ENCODE measurements around the gene MMP14. TPM values are rescaled to one million over a fixed set of nuclear protein-coding genes. Genes with fewer than 3 reads are reported as not detected.

The MMP14 gene
- total RNA-seq, 2 experiments from 2014 or later = 1.9 to 3.1 TPM

- ATAC-seq (no peak), DNase-seq (no peak)
- peaks cover 7% of the 10 kb centered on the region for H3K27me3 Mint-ChIP-seq
- no peaks in the 10 kb centered on the region for H3K36me3 Mint-ChIP-seq (ENCODE audit: low read depth)
- POLR2A ChIA-PET = no interaction called here
- H3K27ac Mint-ChIP-seq = no peak overlapping the region
- no peak for TF ChIP-seq CTCF (IDR thresholded peaks at IDR 0.05)
- H3K4me1 Mint-ChIP-seq (ENCODE audit: low read depth) = no peaks in the 10 kb centered on the region
- intact Hi-C loops (cut with micrococcal nuclease) = no loop called here
- no peaks in the 10 kb centered on the region for H3K9me3 Mint-ChIP-seq
- CTCF ChIA-PET = interaction anchor here (0.7 to 1.7 kb wide), 7 partner anchors 8 to 237 kb away, joined by 3 to 8 read pairs (median 4); partner anchors contain the start of gene SLC7A7
- H3K4me3 Mint-ChIP-seq = no peak overlapping the region
Measured at GRCh38 chr14:22807432-22808087, 28.8 kb upstream of the MMP14 start.

- Mint-ChIP-seq H3K9me3 (no peaks in the 10 kb centered on the region), H3K27ac (no peak overlapping the region), H3K4me3 (no peak overlapping the region), H3K4me1 (ENCODE audit: low read depth) (no peaks in the 10 kb centered on the region), H3K27me3 (peaks cover 5% of the 10 kb centered on the region), H3K36me3 (ENCODE audit: low read depth) (no peaks in the 10 kb centered on the region)
- ChIA-PET POLR2A (no interaction called here), CTCF (interaction anchor here (1.5 to 1.7 kb wide), 2 partner anchors 14 to 151 kb away, joined by 5 to 8 read pairs; no protein-coding TSS in a partner anchor)
- DNase-seq (no peak), ATAC-seq (no peak)
- no peak for TF ChIP-seq CTCF (IDR thresholded peaks at IDR 0.05)
- intact Hi-C loops (cut with micrococcal nuclease) = no loop called here
Measured at GRCh38 chr14:22808388-22809209, 27.8 kb upstream of the MMP14 start.

- no peaks in the 10 kb centered on the region for H3K36me3 Mint-ChIP-seq (ENCODE audit: low read depth)
- intact Hi-C loops (cut with micrococcal nuclease) = no loop called here
- no peak for TF ChIP-seq CTCF (IDR thresholded peaks at IDR 0.05)
- H3K4me3 Mint-ChIP-seq = no peak overlapping the region
- no peak overlapping the region for H3K27ac Mint-ChIP-seq
- no peaks in the 10 kb centered on the region for H3K27me3 Mint-ChIP-seq
- ChIA-PET CTCF (interaction anchor here (1.7 kb wide), 1 partner anchor 11 kb away, joined by 7 read pairs; no protein-coding TSS in a partner anchor), POLR2A (no interaction called here)
- H3K9me3 Mint-ChIP-seq = no peaks in the 10 kb centered on the region
- DNase-seq (no peak), ATAC-seq (no peak)
- H3K4me1 Mint-ChIP-seq (ENCODE audit: low read depth) = peaks cover 5% of the 10 kb centered on the region
Measured at GRCh38 chr14:22811722-22812121, 24.7 kb upstream of the MMP14 start.

- TF ChIP-seq CTCF (IDR thresholded peaks at IDR 0.05) = no peak
- Mint-ChIP-seq H3K9me3 (no peaks in the 10 kb centered on the region), H3K4me1 (ENCODE audit: low read depth) (peaks cover 5% of the 10 kb centered on the region), H3K36me3 (ENCODE audit: low read depth) (no peaks in the 10 kb centered on the region), H3K27ac (no peak overlapping the region), H3K4me3 (no peak overlapping the region), H3K27me3 (no peaks in the 10 kb centered on the region)
- intact Hi-C loops (cut with micrococcal nuclease) = no loop called here
- ATAC-seq = no peak
- DNase-seq = no peak
- CTCF ChIA-PET = interaction anchor here (1.1 to 1.5 kb wide), 4 partner anchors 40 to 242 kb away, joined by 3 to 6 read pairs (median 4); no protein-coding TSS in a partner anchor
- POLR2A ChIA-PET = interaction anchor here (0.9 kb wide), 1 partner anchor 8 kb away, joined by 3 read pairs; no protein-coding TSS in a partner anchor
Measured at GRCh38 chr14:22812744-22813143, 23.6 kb upstream of the MMP14 start.
